GM21447 (cell line): ENCODE data around the gene TP53BP2.
"Not testable (repeated sequence)": the region's sequence is repeated elsewhere in the genome, so short reads cannot be mapped to it uniquely, and the experiment has no call there.

ENCODE experiments used
- ATAC-seq: cut with Tn5 transposase; IDR thresholded peaks from one replicate; pipeline ENCODE4 v1.9.1; 2021; ENCODE audit not compliant: unreplicated experiment

Gene TP53BP2

DNA sequence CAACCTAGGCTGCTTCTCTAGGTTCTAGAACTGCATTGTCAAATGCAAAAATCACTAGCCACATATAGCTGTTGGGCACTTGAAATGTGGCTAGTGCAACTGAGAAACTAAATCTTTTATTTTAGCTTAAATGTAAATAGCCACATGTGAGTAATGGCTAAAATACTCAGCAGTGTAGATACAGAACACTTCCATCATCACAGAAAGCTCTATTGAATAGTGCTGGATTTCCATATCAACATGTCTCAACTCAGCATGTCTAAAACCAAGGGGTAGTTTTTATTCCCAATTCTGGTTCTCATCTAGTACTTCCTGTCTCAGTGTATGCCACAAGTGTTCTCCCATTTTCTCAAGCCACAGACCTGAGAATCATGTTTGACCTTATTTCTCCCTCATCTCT lies 7.5 kb upstream of the TP53BP2 start:
- no peak for ATAC-seq

DNA sequence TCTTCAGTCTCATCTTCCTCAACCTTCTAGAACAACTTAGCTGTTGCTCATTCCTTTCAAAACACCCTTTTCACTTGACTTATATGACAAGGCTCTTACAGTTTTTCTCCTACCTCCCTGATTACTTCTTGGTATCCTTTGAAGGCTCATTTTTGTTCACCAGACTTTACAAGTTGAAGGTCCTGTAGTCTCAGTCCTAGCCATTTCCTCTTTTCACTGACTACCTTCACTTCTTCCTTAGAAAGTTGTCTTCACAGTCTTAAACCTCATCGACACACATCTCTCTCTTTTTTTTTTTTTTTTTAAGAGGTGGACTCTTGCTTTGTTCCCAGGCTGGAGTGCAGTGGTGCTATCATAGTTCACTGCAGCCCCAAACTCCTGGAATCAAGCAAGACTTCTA lies 6.6 kb upstream of the TP53BP2 start:
- no peak for ATAC-seq

DNA sequence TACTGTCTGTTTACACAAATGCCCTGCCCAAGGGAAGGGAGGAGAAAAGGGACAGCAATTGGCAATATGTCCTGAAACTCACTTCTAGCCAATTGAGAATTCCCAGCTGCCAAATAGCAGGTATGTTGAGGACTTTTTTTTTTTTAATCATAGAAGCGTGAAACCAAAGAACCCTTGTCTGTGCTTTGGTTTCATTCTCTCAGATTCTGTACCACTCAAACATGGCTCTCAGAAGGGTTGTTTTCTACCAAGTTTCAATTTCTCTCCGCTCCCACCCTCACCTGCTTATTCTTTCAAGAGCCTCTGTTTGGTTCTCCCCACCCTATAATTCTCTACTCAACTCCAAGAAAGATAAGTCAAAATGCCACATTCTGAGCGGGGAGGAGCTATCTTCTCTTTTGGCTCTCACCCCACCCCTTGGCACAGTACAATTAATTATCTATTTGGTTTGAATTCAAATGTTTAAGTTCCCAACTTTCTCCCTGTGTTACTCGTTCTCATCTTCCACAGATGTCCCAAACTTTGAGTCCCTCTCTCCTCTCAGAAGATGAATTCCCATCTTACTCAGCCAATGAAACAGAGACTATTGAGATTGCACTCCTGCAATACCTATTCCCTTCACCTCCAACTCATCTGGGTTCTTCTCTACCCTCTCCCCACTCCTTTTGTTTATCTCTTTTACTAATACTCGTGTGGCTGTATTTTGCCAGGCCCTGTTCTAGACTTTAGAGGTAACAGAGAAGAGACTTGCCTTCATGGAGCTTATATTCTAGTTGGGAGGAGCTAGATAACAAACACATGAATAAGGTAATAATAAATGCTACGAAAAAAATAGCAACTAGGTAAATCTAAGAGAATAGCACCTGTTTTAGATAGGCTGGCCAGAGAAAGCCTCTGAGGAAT lies 3.9 kb upstream of the TP53BP2 start:
- ATAC-seq, result no peak

DNA sequence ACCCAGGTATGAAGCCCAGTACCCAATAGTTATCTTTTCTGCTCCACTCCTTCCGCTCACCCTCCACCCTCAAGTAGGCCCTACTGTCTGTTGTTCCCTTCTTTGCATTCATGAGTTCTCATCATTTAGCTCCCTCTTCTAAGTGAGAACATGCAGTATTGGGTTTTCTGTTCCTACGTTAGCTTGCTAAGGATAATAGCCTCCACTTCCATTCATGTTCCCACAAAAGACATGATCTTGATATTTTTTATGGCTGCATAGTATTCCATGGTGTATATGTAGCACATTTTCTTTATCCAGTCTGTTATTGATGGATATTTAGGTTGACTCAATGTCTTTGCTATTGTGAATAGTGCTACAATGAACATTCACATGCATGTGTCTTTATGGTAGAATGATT lies 2.8 kb upstream of the TP53BP2 start:
- no peak for ATAC-seq

DNA sequence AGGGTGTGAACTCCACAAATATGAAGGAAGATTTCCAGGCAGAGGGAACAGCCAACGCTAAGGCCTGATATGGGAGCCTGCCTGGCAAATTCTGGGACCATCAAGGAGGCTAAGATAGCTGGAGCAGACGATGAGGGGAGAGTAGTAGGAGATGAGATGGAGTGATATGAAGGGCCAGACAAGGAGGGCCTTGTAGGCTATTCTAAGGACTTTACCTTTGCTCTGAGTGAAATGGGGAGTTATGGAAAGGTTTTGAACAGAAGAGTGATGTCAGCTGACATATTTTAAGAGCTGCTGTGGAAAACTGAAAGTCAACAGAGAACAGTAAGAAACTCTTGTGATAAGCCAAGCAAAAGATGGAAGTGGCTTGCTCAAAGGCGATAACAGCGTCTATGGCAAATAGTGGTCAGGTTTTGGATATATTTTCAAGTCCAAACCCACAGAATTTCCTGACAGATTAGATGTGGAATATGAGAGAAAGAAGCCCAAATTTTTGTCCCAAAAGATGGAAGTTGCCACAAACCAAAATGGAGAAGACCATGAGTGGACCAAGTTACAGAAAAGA lies 2.1 kb upstream of the TP53BP2 start:
- no peak for ATAC-seq

DNA sequence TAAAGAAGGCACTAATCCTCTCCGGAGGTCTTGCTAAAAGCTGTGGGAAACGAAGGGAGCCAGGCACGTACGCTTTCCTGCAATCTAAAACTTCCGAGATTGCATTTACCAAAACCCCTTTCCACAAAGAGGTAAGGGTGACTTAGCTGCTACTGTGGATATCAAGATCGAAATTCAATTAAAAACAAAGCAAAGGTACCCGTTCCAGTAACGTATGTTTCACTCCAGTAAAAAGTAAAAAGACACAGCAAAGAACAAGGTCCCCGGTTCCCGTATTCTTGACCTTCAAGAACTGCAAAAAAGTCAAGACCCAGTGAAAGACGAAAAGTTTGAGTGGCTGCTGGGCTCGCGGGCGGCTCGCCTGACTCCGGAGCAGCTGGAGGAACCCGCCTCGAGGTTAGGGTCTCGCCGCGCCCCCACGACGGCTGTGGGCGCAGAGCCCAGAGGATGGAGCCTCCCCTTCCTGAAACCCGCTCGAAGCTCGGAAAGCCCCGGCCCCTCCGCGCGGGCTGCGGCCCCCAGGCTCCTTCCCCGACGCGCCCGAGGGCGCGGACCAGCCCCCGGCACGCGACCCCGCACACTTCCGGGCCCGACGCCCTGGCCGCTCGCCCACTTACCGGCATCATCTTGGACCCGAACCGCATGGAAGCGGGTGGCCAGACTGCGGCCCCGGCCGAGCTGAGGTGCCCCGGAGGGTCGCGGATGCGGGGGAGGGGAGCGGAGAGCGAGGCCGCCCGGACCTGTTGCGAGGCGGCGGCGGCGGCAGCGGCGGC lies 524 bp downstream of the TP53BP2 start:
- ATAC-seq, result peak; percentile 24

DNA sequence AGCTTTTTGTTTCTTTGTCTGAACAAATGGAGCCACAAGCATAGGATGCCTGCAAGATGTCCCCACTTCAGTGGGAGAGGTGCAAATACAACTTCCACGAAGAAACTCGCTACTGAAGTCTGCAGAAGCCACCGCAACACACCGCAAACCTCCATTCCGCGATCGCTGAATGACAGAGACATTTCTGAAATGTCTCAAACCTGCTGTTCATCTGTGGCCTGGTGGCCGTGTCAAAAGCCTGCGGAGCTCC lies 1.0 kb downstream of the TP53BP2 start:
- no peak for ATAC-seq

DNA sequence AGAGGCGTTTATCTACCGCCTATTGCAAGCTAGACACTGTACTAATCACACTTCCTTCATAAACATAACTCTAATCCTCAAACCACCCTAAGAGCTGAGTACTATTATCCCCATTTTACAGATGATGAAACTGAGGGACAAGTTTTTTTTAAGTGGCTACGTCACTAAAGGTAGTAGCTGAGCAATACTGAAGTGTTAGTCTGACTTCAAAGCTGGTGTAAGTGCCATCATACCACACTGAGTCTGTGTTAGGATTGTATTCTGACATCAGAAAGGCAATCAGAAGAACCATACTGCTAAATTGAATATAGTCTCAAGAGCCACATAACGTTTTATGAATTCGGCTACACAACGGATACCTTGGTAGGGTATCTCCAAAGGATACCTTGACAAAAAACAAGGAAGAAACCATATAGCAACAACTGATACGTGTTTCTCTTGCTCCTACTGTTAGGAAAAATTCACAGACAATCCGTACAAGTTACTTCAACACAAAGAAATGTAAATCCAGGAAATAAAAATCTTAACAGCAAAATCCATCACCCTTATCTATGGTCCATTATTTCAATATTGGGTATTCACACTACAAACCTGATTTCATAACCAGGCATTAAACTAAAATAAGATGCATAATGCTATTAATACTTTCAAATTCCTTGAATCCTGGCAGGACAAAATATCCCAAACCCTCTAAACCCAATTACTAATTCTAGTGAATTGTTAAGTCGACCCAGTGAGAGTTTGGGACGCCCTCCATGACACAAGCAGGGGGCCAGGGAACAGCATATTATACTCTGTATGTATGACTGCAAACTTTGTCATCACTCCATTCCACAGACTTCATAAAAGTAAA lies 1.6 kb downstream of the TP53BP2 start:
- no peak for ATAC-seq

DNA sequence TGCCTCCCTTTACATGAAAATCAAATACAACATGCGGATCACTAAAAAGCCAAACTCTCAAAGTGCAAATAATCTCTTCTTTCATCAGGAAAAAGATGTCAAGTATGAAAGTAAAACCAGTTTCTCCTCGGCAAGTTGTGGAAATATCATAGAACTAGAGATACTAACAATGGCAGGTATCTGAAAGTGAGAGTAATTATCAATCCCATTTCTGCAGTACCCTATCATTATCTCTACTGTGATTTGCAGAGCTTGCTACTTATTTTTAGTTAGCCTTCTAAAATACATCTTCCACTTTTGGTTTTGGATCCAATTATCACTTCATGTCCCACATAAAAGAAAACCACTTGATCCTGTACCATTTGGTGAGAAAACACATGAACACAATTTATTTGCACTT lies 3.0 kb downstream of the TP53BP2 start:
- no peak for ATAC-seq

DNA sequence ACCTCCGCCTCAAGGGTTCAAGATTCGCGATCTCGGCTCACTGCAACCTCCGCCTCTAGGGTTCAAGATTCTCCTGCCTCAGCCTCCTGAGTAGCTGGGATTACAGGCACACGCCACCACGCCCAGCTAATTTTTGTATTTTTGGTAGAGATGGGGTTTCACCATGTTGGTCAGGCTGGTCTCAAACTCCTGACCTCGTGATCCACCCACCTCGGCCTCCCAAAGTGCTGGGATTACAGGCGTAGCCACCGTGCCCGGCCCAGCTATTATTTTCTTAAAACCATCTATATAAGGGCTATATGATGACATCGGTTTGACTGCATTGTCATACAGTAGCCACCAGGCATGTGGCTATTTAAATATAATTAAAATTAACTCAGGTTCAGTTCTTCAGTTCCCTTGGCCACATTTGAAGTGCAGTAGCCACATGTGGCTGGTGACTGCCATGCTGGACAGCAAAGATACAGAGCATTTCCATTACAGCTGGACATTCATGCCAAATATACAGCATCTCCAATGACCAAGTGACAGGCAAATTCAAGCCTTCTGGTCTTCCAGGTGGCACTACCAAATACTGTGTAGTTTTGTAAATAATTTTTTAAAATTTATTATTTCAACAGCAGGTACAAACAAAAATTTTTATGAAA lies 3.6 kb downstream of the TP53BP2 start:
- ATAC-seq, result not testable (repeated sequence)

DNA sequence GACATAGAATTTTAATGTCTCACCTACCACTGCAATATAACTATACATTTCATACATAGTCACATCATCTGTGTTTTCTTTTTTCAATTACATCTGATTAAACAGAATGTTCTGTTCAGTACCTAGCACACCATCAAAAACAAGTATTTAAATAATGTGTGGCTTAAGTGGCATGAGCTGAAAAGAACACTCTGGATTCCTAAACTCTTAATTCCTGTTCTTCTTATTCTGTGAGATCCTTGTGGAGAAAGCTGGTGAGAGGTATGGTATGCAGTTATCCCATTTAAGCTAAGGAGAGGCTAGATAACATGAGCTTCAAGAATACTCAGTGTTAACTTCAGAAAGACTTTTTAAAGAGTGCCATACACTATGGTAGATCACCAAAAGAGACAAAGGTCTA lies 5.5 kb downstream of the TP53BP2 start:
- no peak for ATAC-seq

DNA sequence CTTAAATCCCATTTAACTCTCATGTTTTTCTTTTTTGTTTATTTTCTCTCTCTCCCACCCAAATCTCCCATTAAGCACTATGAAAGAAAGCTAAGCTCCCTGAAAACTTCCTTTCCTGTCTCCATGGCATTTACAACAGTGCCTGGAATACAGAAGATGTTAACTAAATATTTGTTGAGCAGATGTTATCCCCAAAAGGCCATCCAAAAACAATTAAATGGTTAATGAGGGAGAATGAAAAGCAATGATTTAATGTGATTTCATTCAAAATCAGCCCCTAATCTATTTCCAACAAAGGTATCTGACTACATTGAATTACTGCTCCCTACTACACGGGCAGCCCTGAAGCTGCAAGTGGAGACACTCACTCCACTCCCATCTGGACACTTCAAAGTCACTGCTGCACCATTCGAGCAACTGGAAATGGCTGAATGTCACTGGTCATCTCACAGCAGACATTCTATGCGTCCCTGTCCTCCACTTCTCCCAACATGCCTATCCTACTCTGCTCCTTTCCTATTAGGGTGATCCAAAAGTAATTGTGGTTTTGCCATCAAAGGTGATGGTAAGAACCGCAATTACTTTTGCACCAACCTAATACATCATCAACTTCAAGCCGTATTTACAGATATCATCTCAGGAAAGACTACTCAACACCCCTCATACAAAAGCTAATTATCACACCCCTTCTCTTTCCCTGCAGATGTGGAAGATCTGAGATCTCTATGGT lies 7.5 kb downstream of the TP53BP2 start:
- ATAC-seq, result no peak

DNA sequence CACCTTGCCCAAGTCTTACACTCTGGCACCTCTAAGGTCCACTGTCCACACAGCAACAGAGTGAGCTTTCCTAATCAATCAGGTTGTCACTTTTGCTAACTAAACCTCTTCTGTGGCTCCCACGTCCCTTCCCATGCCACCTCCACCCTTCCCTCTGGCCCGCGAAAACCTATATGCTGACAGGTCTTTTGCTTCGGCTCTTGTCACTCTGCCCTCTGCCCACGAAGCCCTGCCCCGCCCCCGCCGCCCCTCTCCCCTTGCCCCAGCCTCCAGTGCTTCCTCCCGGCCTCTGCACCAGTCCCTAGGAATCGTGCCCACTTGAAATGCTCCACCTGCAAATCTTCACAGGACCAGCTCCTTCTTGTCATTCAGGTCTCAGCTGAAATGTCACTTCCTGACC lies 8.1 kb downstream of the TP53BP2 start:
- no peak for ATAC-seq

DNA sequence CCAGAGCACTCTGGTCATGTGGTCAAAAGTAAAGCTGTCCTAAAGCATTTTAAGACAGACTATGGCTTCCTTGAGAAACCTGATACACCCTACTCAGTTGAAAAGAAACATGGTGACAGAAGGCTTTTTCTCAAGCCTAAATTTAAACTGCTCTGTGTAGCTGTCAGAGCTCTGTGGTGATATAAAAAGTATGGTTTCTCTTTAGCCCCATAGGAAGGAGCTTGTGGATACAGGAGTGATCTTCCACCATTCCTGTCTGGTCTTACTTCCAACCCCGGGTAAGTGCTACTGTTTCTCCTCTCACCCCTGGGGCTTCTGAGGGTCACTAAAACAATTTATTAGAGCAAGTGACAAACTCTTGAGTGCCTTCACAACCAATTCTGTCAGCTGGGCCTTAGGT lies 8.5 kb downstream of the TP53BP2 start:
- ATAC-seq, result no peak

DNA sequence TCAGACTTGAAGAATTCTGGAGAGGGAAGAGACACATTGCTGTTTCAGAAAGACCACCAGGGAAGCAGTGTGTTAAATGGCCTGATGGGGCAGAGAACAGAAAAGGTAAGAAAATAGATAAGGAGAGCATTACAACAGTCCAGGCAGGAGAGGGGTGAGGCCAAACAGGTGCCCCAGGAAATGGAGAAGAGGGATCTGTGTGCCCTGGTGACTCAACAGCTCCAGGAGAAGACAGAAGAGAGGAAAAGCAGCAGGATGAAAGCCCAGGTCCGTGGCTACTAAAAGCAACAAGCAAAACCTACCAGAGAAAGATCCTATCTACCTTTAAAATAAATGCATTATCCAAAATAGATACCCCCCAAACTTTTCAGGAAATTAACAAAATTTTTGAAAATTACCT lies 9.2 kb downstream of the TP53BP2 start:
- ATAC-seq, result no peak

DNA sequence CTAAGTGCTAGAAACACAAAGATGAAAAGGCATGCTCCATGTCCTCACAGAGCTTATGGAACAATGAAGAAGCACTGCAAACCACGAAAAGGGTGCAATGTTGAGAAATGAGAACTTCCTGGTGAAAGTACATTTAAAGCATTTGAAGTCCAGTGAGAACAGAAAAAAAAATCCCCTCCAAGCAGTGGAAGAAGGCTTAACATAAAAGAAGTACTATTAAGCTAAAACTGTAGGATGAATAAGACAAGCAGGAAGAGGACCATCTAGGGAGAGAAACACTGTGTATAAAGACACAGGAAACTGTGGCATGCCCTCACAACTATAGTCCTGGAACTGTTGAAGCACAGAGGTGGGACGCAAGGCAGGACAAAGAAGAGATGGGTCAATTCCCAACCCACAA lies 10.0 kb downstream of the TP53BP2 start:
- no peak for ATAC-seq

DNA sequence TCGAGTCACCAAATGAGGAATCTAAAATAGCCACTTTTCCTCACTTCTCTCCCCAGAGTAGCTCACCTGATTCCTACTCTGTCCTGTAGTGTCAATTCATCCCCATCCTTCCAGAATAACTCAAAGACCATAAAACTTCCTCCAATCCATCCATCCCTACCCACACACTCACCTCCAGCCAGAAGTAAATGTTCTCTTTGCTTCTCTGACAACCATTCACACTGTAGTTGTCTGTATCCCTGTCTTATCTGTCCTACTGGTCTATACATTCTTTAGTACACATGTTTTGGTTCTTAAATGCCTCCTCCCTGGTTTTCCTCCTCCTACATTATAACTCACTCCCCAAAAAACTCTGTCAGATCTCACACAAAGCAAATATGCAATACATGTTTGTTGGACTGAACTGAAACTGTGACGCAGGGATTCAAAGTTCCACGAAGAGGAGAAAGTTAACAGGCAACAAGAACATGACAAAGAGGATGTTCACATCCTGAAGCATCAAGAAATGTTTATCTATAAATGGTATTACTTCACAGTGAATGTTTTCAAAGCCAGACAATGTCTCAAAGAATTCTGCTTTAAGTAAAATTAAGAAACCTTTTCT lies 11.0 kb downstream of the TP53BP2 start:
- no peak for ATAC-seq

DNA sequence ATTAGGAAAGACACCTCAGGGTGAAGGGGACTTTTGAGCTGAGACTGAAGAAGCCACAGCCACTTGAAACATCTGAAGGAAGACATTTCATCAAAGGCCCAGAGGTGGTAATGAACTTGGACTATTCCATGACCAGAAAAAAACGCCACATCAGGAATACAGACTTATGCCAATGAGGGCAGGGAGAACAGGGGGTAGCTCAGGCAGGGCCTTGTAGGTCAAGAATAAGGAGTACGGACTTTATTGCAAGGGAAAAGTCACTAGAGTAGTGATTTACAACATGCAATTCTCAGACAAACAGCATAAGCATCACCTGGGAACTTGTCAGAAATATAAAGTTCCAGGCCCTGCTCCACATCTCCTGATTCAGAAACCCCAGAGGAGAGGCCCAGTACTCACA lies 11.8 kb downstream of the TP53BP2 start:
- no peak for ATAC-seq

DNA sequence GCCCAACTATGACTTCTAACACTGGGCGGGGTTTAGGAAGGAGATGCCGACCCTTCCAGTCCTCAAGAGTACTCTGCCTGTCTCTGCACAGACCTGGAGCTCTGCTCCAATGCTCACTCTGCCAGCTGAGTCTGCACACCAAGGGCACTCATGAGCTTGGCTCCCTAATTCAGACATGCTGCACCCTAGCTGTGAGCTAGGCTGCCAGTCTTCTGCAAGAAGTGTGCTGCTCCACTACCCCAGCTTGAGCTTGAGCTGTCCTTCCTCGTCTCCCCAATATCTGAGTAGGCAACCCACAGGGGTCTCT lies 13.2 kb downstream of the TP53BP2 start:
- ATAC-seq, result peak; percentile 45
